Uterus (tissue), 2 donors: Measurements from ENCODE around the gene CRCP.

Experiments
- POLR2A ChIP-seq, 2 donors: fragments of 450-650 bp; IDR thresholded peaks; one replicate each; pipeline ENCODE4 v1.6.1; 2016; ENCODE audit warnings: antibody characterized with exemption in 2 of 2, mild to moderate bottlenecking in 1 of 2, moderate library complexity in 1 of 2
- TF ChIP-seq, protein P1 (sequence below), 4 experiments: fragments of 200-600 bp in 2 of 4; fragments of 450-650 bp in 2 of 4; sonication (generic) in 2 of 4; IDR thresholded peaks; one replicate each; pipeline ENCODE4 v1.5.1; 2016 to 2019; ENCODE audit warnings: antibody characterized with exemption in 4 of 4, mild to moderate bottlenecking in 2 of 4, moderate library complexity in 1 of 4

DNA sequence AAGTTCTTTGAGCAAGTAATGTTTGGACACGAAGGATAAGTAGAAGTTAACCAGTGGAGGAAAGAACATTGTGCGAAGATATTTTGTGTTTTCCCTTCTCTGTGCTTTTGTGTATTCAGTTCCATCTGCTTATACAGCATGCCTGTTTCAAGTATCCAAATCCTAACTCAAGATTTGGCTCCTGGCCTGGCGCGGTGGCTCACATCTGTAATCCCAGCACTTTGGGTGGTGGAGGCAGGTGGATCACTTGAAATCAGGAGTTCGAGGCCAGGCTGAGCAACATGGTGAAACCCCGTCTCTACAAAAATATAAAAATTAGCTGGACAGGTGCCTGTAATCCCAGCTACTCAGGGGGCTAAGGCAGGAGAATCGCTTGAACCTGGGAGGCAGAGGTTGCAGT is 49.7 kb downstream of the CRCP start:
- TF ChIP-seq, protein P1, sequence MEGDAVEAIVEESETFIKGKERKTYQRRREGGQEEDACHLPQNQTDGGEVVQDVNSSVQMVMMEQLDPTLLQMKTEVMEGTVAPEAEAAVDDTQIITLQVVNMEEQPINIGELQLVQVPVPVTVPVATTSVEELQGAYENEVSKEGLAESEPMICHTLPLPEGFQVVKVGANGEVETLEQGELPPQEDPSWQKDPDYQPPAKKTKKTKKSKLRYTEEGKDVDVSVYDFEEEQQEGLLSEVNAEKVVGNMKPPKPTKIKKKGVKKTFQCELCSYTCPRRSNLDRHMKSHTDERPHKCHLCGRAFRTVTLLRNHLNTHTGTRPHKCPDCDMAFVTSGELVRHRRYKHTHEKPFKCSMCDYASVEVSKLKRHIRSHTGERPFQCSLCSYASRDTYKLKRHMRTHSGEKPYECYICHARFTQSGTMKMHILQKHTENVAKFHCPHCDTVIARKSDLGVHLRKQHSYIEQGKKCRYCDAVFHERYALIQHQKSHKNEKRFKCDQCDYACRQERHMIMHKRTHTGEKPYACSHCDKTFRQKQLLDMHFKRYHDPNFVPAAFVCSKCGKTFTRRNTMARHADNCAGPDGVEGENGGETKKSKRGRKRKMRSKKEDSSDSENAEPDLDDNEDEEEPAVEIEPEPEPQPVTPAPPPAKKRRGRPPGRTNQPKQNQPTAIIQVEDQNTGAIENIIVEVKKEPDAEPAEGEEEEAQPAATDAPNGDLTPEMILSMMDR (IDR thresholded peaks at IDR 0.05) = no peak
- no peak for TF ChIP-seq POLR2A (IDR thresholded peaks at IDR 0.05)
